Adipose tissue (tissue), 3 donors: ENCODE measurements around the gene CEP83. TPM values are rescaled to one million over a fixed set of nuclear protein-coding genes. Genes with fewer than 3 reads are reported as not detected.
"Not testable (repeated sequence)": the region's sequence is repeated elsewhere in the genome, so short reads cannot be mapped to it uniquely, and the experiment has no call there.

Experiments used
- H3K27ac ChIP-seq: one replicate; pipeline ENCODE4 v1.5.1; 2013; ENCODE audit warnings: low read depth, low read length
- WGBS, 3 donors: extraction: QIAGEN DNeasy Blood & Tissue Kit; methylation state at CpG; one replicate each; pipeline ENCODE4 v1.1.7; 2013; 5-methylcytosine and 5-hydroxymethylcytosine counted together
- polyA plus RNA-seq, 3 donors: library from polyadenylated mRNA; stranded (reverse); fragments of 200-250 nt; gene quantifications; one replicate each; pipeline ENCODE4 v1.2.3, GENCODE V29; 2013
- donor health status: healthy with polysubstance abuse.
- donor health status: Bipolar disorder and iron deficiency.
- donor health status: healthy.

Gene CEP83
- polyA plus RNA-seq, 3 donors: 3.5 to 4.9 (median 3.7) TPM

- no peak overlapping the region for H3K27ac ChIP-seq
- 97 to 100% (median 100%) methylated on average over 1 of the region's 1 CpG for WGBS, 3 donors
Measured at GRCh38 chr12:94437303-94437702, 22.4 kb downstream of the CEP83 start.

GRCh38 chr12:94435511-94435927, 24.1 kb downstream of the CEP83 start:
- 27 to 40% (median 37%) methylated on average over 5 of the region's 5 CpGs for WGBS, 3 donors
- H3K27ac ChIP-seq: no peak overlapping the region

- no peak overlapping the region for H3K27ac ChIP-seq
- WGBS, 3 donors: 24 to 50% (median 43%) methylated on average over 3 of the region's 3 CpGs
Measured at GRCh38 chr12:94434171-94434570, 25.5 kb downstream of the CEP83 start.

- no peak overlapping the region for H3K27ac ChIP-seq
- WGBS, 3 donors: 18 to 42% (median 41%) methylated on average over 1 of the region's 1 CpG
Measured at GRCh38 chr12:94433744-94434143, 25.9 kb downstream of the CEP83 start.

GRCh38 chr12:94430304-94430703, 29.4 kb downstream of the CEP83 start:
- H3K27ac ChIP-seq: no peak overlapping the region

- H3K27ac ChIP-seq: no peak overlapping the region
Measured at GRCh38 chr12:94429633-94430032, 30.0 kb downstream of the CEP83 start.

GRCh38 chr12:94429191-94429590, 30.5 kb downstream of the CEP83 start:
- WGBS, 3 donors: 93 to 100% (median 93%) methylated on average over 2 of the region's 2 CpGs
- H3K27ac ChIP-seq: no peak overlapping the region

- 16 to 29% (median 17%) methylated on average over 3 of the region's 3 CpGs for WGBS, 3 donors
- no peak overlapping the region for H3K27ac ChIP-seq
Measured at GRCh38 chr12:94427501-94428381, 31.9 kb downstream of the CEP83 start.

GRCh38 chr12:94426049-94426448, 33.6 kb downstream of the CEP83 start:
- no peak overlapping the region for H3K27ac ChIP-seq
- 94 to 100% (median 99%) methylated on average over 1 to 3 of the region's 3 CpGs for WGBS, 3 donors

GRCh38 chr12:94424830-94425229, 34.8 kb downstream of the CEP83 start:
- 96 to 99% (median 97%) methylated on average over 5 of the region's 5 CpGs for WGBS, 3 donors
- H3K27ac ChIP-seq: not testable (repeated sequence)

- 95 to 97% (median 97%) methylated on average over 5 of the region's 5 CpGs for whole genome bisulfite sequencing, 3 donors
- no peak overlapping the region for H3K27ac ChIP-seq
Measured at GRCh38 chr12:94421868-94422740, 37.6 kb downstream of the CEP83 start.

GRCh38 chr12:94418517-94418916, 41.1 kb downstream of the CEP83 start:
- no peak overlapping the region for H3K27ac ChIP-seq
- 91 to 94% (median 94%) methylated on average over 1 of the region's 1 CpG for WGBS, 3 donors

GRCh38 chr12:94416613-94417012, 43.1 kb downstream of the CEP83 start:
- WGBS, 3 donors: 88 to 98% (median 96%) methylated on average over 2 of the region's 2 CpGs
- H3K27ac ChIP-seq: no peak overlapping the region

- H3K27ac ChIP-seq: no peak overlapping the region
Measured at GRCh38 chr12:94415066-94415465, 44.6 kb downstream of the CEP83 start.

GRCh38 chr12:94405413-94406116, 54.1 kb downstream of the CEP83 start:
- 63 to 91% (median 71%) methylated on average over 3 of the region's 3 CpGs for WGBS, 3 donors

GRCh38 chr12:94404854-94405253, 54.8 kb downstream of the CEP83 start:
- 69 to 82% (median 77%) methylated on average over 2 of the region's 2 CpGs for WGBS, 3 donors
- H3K27ac ChIP-seq: no peak overlapping the region

More at GRCh38 chr12:94405413-94406116, 54.1 kb downstream of the CEP83 start:
- H3K27ac ChIP-seq: no peak overlapping the region

GRCh38 chr12:94401326-94401725, 58.3 kb downstream of the CEP83 start:
- H3K27ac ChIP-seq: no peak overlapping the region
- WGBS, 3 donors: 91 to 95% (median 94%) methylated on average over 2 of the region's 2 CpGs

GRCh38 chr12:94398685-94399084, 61.0 kb downstream of the CEP83 start:
- H3K27ac ChIP-seq: not testable (repeated sequence)
- 94 to 95% (median 94%) methylated on average over 5 of the region's 5 CpGs for WGBS, 3 donors

GRCh38 chr12:94397401-94397800, 62.3 kb downstream of the CEP83 start:
- no peak overlapping the region for H3K27ac ChIP-seq
- WGBS, 3 donors: 97 to 99% (median 97%) methylated on average over 4 of the region's 4 CpGs
